ENCODE results near the gene CFAP251.
A peak's percentile ranks its signal among the peaks of the same experiment; 100 is the strongest.
"Not testable (repeated sequence)": the region's sequence is repeated elsewhere in the genome, so short reads cannot be mapped to it uniquely, and the experiment has no call there.

The CFAP251 gene

GRCh38 chr12:122031342-122032216 lies 113.2 kb downstream of the CFAP251 start:
- DNase-seq (ENCODE audit: low read depth, low spot score), result no peak
- TF ChIP-seq CTCF (IDR thresholded peaks at IDR 0.05; ENCODE audit: low read depth, low read length), result peak; percentile 78
- no peak overlapping the region for H3K4me3 ChIP-seq (ENCODE audit: low read depth, low read length)
- in situ Hi-C loops (cut with HindIII; ENCODE audit: low sequenced_read_pairs), result no loop called here

DNA sequence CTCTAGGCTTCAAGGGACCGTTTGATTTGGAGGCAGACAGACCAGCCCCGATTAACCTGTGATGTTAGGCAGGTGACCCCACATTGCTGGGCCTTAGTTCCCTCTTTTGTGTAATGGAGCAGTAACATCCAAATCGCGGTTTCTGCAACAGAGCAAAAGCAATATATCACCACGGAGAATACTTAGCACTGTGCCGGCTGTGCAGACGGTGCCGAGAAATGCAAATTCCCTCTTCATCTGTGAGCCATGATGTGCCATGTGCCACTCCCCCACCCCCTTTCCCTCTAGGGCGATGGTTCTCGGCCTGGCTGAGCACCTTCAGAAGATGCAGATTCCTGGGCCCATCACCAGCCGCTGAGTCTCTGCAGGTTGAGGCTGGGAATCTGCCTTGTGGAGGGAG lies 114.2 kb downstream of the CFAP251 start:
- DNase-seq (ENCODE audit: low read depth, low spot score), result no peak
- no peak overlapping the region for H3K4me3 ChIP-seq (ENCODE audit: low read depth, low read length)
- in situ Hi-C loops (cut with HindIII; ENCODE audit: low sequenced_read_pairs), result no loop called here
- no peak for TF ChIP-seq CTCF (IDR thresholded peaks at IDR 0.05; ENCODE audit: low read depth, low read length)

GRCh38 chr12:122035292-122035691 lies 116.9 kb downstream of the CFAP251 start:
- no peak for TF ChIP-seq CTCF (IDR thresholded peaks at IDR 0.05; ENCODE audit: low read depth, low read length)
- in situ Hi-C loops (cut with HindIII; ENCODE audit: low sequenced_read_pairs), result no loop called here
- DNase-seq (ENCODE audit: low read depth, low spot score), result no peak
- H3K4me3 ChIP-seq (ENCODE audit: low read depth, low read length), result no peak overlapping the region

DNA sequence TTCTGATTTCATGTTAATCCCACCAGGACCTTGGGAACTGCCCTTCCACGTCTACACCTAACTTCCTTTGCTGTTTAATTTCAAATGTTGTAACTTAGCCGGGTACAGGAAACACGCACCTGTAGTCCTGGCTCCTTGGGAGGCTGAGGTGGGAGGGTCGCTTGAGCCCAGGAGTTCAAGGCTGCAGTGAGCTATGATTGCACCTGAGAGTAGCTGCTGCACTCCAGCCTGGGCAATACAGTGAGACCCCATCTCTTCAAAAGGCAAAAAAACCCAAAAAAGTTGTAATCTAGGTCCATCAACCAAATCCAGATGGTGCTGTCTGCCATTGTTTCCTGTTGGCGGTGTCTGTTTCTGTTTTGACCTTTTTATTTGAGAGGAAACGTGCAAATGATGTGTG lies 117.8 kb downstream of the CFAP251 start:
- no peak overlapping the region for H3K4me3 ChIP-seq (ENCODE audit: low read depth, low read length)
- in situ Hi-C loops (cut with HindIII; ENCODE audit: low sequenced_read_pairs), result no loop called here
- DNase-seq (ENCODE audit: low read depth, low spot score), result no peak
- no peak for TF ChIP-seq CTCF (IDR thresholded peaks at IDR 0.05; ENCODE audit: low read depth, low read length)

DNA sequence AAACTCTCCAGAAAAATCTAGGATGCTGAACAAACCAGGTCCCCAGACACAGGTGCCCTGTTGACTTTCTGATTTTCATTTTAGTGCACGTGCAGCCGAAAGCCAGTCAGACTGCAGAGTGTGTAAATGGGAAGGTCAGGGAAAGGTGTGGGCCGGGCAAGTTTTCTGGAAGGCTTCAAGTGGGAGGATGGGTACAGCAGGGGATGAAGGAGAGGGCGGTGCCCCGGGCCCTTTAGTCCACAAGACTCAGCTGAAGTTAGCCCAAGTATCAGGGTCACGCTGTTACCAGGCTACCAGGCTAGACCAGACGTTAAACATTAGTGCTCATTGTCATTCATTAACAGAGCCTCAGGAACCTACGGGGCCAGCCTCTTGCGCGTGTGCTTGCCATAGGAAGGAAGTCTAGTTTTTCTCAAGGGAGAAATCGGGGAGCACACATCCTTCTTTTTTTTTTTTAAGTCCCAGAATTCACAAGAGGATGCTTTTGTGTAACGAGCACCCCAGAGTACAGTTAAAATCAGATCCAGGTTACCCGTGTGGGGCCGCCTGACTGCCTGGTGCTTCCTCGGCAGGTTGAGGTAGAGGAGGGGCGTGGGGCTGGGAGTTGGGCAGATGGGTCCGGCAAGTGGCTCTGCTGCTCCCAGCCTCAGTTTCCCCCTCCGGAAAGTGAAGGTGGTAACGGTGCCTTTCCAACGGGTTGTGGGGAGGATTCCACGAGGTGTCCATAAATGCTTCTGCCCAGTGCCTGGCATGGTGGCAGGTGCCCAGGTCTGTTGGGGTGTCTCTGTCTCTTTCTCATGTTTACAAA lies 122.4 kb downstream of the CFAP251 start:
- no peak for DNase-seq (ENCODE audit: low read depth, low spot score)
- no peak for TF ChIP-seq CTCF (IDR thresholded peaks at IDR 0.05; ENCODE audit: low read depth, low read length)
- in situ Hi-C loops (cut with HindIII; ENCODE audit: low sequenced_read_pairs), result no loop called here
- no peak overlapping the region for H3K4me3 ChIP-seq (ENCODE audit: low read depth, low read length)

GRCh38 chr12:122041458-122041857 lies 123.1 kb downstream of the CFAP251 start:
- DNase-seq (ENCODE audit: low read depth, low spot score); H3K4me3 ChIP-seq (ENCODE audit: low read depth, low read length); in situ Hi-C loops (cut with HindIII; ENCODE audit: low sequenced_read_pairs): not testable (repeated sequence)

DNA sequence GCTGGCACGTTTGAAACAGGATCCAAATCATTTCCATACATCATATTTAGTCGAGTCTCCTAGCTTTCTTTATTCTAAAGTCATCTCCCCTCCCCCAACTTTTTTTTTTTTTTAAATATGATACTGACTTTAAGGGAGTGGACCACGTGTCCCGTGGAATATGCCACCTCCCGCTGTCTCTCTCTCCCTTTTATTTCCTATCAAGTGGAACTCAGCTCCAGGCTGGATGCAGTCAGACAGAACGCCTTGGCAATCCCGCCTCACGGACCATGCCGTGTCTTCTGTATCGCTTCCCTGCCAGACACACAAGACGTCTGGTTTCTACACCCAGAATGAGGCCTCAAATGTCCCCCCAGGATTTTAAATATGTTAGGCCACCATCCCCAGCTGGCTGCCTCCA lies 124.5 kb downstream of the CFAP251 start:
- H3K4me3 ChIP-seq (ENCODE audit: low read depth, low read length), result no peak overlapping the region
- in situ Hi-C loops (cut with HindIII; ENCODE audit: low sequenced_read_pairs), result no loop called here
- DNase-seq (ENCODE audit: low read depth, low spot score), result no peak
- no peak for TF ChIP-seq CTCF (IDR thresholded peaks at IDR 0.05; ENCODE audit: low read depth, low read length)

Data from astrocyte of the spinal cord (primary cell).